Breast epithelium (tissue), 3 donors: Measurements from ENCODE around the gene STIP1.

Experiments
- POLR2A ChIP-seq: fragments of 450-650 bp; IDR thresholded peaks from one replicate; pipeline ENCODE4 v1.6.1; 2016; ENCODE audit warnings: antibody characterized with exemption, mild to moderate bottlenecking, moderate library complexity
- POLR2AphosphoS5 ChIP-seq, 3 donors: sonication (generic); formaldehyde crosslinking; IDR thresholded peaks; one replicate each; pipeline ENCODE4 v1.6.1; 2017; ENCODE audit warnings: antibody characterized with exemption in 3 of 3
- TF ChIP-seq, protein P1 (sequence below), 3 donors: fragments of 450-650 bp; IDR thresholded peaks; one replicate each; pipeline ENCODE4 v1.5.1; 2016 to 2017; ENCODE audit warnings: antibody characterized with exemption in 3 of 3, mild to moderate bottlenecking in 3 of 3, moderate library complexity in 3 of 3

DNA sequence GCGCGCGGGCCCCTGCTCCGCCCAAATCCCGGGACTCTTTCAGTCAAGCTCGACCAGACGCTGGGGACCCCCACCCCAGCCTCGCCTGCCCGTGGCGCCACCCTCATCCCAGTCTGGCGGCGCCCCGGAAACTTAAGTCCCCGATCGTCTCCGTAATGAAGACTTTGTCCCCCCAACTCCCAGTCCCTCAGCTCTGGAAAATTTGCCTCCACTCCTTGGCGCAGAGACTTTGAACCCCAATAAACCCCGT lies 65.7 kb downstream of the STIP1 start:
- TF ChIP-seq, protein P1, sequence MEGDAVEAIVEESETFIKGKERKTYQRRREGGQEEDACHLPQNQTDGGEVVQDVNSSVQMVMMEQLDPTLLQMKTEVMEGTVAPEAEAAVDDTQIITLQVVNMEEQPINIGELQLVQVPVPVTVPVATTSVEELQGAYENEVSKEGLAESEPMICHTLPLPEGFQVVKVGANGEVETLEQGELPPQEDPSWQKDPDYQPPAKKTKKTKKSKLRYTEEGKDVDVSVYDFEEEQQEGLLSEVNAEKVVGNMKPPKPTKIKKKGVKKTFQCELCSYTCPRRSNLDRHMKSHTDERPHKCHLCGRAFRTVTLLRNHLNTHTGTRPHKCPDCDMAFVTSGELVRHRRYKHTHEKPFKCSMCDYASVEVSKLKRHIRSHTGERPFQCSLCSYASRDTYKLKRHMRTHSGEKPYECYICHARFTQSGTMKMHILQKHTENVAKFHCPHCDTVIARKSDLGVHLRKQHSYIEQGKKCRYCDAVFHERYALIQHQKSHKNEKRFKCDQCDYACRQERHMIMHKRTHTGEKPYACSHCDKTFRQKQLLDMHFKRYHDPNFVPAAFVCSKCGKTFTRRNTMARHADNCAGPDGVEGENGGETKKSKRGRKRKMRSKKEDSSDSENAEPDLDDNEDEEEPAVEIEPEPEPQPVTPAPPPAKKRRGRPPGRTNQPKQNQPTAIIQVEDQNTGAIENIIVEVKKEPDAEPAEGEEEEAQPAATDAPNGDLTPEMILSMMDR (IDR thresholded peaks at IDR 0.05), result no peak
- TF ChIP-seq POLR2AphosphoS5 (IDR thresholded peaks at IDR 0.05), result no peak
- no peak for TF ChIP-seq POLR2A
